ENCODE results near the gene PLA2G12B. TPM values are rescaled to one million over a fixed set of nuclear protein-coding genes. Genes with fewer than 3 reads are reported as not detected.

The PLA2G12B gene
- total RNA-seq, 1 experiment from 2014 or later: not detected

GRCh38 chr10:72895236-72895850 is 59.3 kb downstream of the PLA2G12B start:
- DNase-seq (ENCODE audit: low read depth in 1 of 2, low spot score in 2 of 2): no peak
- no peaks in the 10 kb centered on the region for H3K27me3 ChIP-seq (replicated peaks)
- no peak overlapping the region for H3K4me3 ChIP-seq
- no peaks in the 10 kb centered on the region for H3K4me1 ChIP-seq (replicated peaks)
- H3K36me3 ChIP-seq: no peaks in the 10 kb centered on the region
- no peaks in the 10 kb centered on the region for H3K9me3 ChIP-seq (replicated peaks)
- no peak overlapping the region for H3K27ac ChIP-seq

GRCh38 chr10:72893136-72893798 is 61.3 kb downstream of the PLA2G12B start, which contains the start of gene OIT3:
Gene OIT3 (plus strand): TSS chr10:72893739. CDS start chr10:72893799, 60 bp downstream.
- Histone ChIP-seq H3K27me3 (replicated peaks) (no peaks in the 10 kb centered on the region), H3K4me1 (replicated peaks) (no peaks in the 10 kb centered on the region), H3K9me3 (replicated peaks) (no peaks in the 10 kb centered on the region), H3K4me3 (no peak within 1 kb of the TSS), H3K27ac (no peak within 1 kb of the TSS), H3K36me3 (peaks cover 6% of the 10 kb centered on the region)
- no peak for DNase-seq (ENCODE audit: low read depth in 1 of 2, low spot score in 2 of 2)

- no peak overlapping the region for H3K4me3 ChIP-seq
- H3K9me3 ChIP-seq (replicated peaks): no peaks in the 10 kb centered on the region
- H3K27me3 ChIP-seq (replicated peaks): no peaks in the 10 kb centered on the region
- H3K36me3 ChIP-seq: peaks cover 22% of the 10 kb centered on the region
- H3K27ac ChIP-seq: no peak overlapping the region
- H3K4me1 ChIP-seq (replicated peaks): no peaks in the 10 kb centered on the region
- no peak for DNase-seq (ENCODE audit: low read depth in 1 of 2, low spot score in 2 of 2)
Measured at GRCh38 chr10:72890086-72890485, 64.5 kb downstream of the PLA2G12B start.

- no peak for DNase-seq (ENCODE audit: low read depth in 1 of 2, low spot score in 2 of 2)
Measured at GRCh38 chr10:72889391-72889831, 65.2 kb downstream of the PLA2G12B start.

GRCh38 chr10:72888151-72888638 is 66.4 kb downstream of the PLA2G12B start:
- DNase-seq (ENCODE audit: low read depth in 1 of 2, low spot score in 2 of 2): no peak
- Histone ChIP-seq H3K36me3 (peaks cover 27% of the 10 kb centered on the region), H3K4me1 (replicated peaks) (no peaks in the 10 kb centered on the region), H3K27me3 (replicated peaks) (no peaks in the 10 kb centered on the region), H3K4me3 (no peak overlapping the region), H3K27ac (no peak overlapping the region), H3K9me3 (replicated peaks) (no peaks in the 10 kb centered on the region)

More at GRCh38 chr10:72889391-72889831, 65.2 kb downstream of the PLA2G12B start:
- Histone ChIP-seq H3K27me3 (replicated peaks) (no peaks in the 10 kb centered on the region), H3K4me1 (replicated peaks) (no peaks in the 10 kb centered on the region), H3K27ac (no peak overlapping the region), H3K9me3 (replicated peaks) (no peaks in the 10 kb centered on the region), H3K36me3 (peaks cover 27% of the 10 kb centered on the region), H3K4me3 (no peak overlapping the region)

- Histone ChIP-seq H3K4me3 (no peak overlapping the region), H3K36me3 (peaks cover 27% of the 10 kb centered on the region), H3K4me1 (replicated peaks) (no peaks in the 10 kb centered on the region), H3K27me3 (replicated peaks) (no peaks in the 10 kb centered on the region), H3K9me3 (replicated peaks) (no peaks in the 10 kb centered on the region), H3K27ac (no peak overlapping the region)
- no peak for DNase-seq (ENCODE audit: low read depth in 1 of 2, low spot score in 2 of 2)
Measured at GRCh38 chr10:72887043-72887442, 67.6 kb downstream of the PLA2G12B start.

GRCh38 chr10:72886621-72887020 is 68.0 kb downstream of the PLA2G12B start:
- Histone ChIP-seq H3K27me3 (replicated peaks) (no peaks in the 10 kb centered on the region), H3K4me3 (no peak overlapping the region), H3K36me3 (peaks cover 27% of the 10 kb centered on the region), H3K9me3 (replicated peaks) (no peaks in the 10 kb centered on the region), H3K4me1 (replicated peaks) (no peaks in the 10 kb centered on the region), H3K27ac (no peak overlapping the region)
- DNase-seq (ENCODE audit: low read depth in 1 of 2, low spot score in 2 of 2): no peak

- no peak for DNase-seq (ENCODE audit: low read depth in 1 of 2, low spot score in 2 of 2)
- Histone ChIP-seq H3K4me1 (replicated peaks) (no peaks in the 10 kb centered on the region), H3K27ac (no peak overlapping the region), H3K27me3 (replicated peaks) (no peaks in the 10 kb centered on the region), H3K4me3 (no peak overlapping the region), H3K9me3 (replicated peaks) (no peaks in the 10 kb centered on the region), H3K36me3 (peaks cover 27% of the 10 kb centered on the region)
Measured at GRCh38 chr10:72885953-72886352, 68.7 kb downstream of the PLA2G12B start.

Other genes starting within 250 kb of the PLA2G12B start
- gene OIT3, start 61.1 kb downstream of the PLA2G12B start, total RNA-seq (2014; rRNA removed; shearing (Covaris generic)): not detected in 2 replicates
- gene P4HA1, start 142.1 kb upstream of the PLA2G12B start, total RNA-seq (2014; rRNA removed; shearing (Covaris generic)): 100 and 103 TPM in 2 replicates
- 0.31 and 0.50 TPM in 2 replicates for gene NUDT13, start 155.6 kb upstream of the PLA2G12B start, total RNA-seq (2014; rRNA removed; shearing (Covaris generic))
- gene ECD, start 213.2 kb upstream of the PLA2G12B start, total RNA-seq (2014; rRNA removed; shearing (Covaris generic)): 39.2 and 47.4 TPM in 2 replicates
- gene FAM149B1, start 213.3 kb upstream of the PLA2G12B start, total RNA-seq (2014; rRNA removed; shearing (Covaris generic)): 15.4 and 28.8 TPM in 2 replicates

All from SJSA1 (cell line).